Activated CD4-positive, alpha-beta T cell treated with anti-CD3 and anti-CD28 coated beads, Interleukin-2, Interleukin-6, amounts not matched to agents 100 ng/mL and 50 ng/mL, durations not matched to agents 16 hours and 8 hours (primary cell): ENCODE results near the gene RSBN1.
A peak's percentile ranks its signal among the peaks of the same experiment; 100 is the strongest.
"Not testable (repeated sequence)": the region's sequence is repeated elsewhere in the genome, so short reads cannot be mapped to it uniquely, and the experiment has no call there.

ENCODE experiments used
- DNase-seq: peaks from one replicate; pipeline ENCODE4 v3.0.0-alpha.2; 2020

RSBN1 gene

GRCh38 chr1:113811888-113812660 is at the start of gene RSBN1:
TSS of gene RSBN1 (minus strand) at chr1:113812476. CDS start at chr1:113812412, 64 bp downstream.
- peak; percentile 99 for DNase-seq

GRCh38 chr1:113861641-113862040 is 49.4 kb upstream of the RSBN1 start:
- no peak for DNase-seq

DNA sequence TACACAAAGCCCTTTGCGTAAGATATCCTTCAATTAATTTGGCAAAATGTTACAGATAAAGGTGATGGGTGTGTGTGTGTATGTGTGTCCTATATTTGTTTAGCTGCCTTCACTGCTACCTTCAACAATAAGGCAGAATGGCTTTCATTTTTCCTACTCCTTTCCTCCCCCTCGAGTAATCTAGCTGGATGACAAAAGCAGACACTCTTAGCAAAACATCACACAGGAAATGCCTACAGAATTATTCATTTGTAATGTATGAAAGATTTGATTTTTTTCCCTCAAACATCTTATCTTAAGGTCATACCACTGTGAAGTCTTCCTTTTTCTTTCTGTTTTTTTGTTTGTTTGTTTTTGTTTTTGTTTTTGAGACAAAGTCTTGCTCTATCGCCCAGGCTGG is 48.6 kb upstream of the RSBN1 start:
- no peak for DNase-seq

DNA sequence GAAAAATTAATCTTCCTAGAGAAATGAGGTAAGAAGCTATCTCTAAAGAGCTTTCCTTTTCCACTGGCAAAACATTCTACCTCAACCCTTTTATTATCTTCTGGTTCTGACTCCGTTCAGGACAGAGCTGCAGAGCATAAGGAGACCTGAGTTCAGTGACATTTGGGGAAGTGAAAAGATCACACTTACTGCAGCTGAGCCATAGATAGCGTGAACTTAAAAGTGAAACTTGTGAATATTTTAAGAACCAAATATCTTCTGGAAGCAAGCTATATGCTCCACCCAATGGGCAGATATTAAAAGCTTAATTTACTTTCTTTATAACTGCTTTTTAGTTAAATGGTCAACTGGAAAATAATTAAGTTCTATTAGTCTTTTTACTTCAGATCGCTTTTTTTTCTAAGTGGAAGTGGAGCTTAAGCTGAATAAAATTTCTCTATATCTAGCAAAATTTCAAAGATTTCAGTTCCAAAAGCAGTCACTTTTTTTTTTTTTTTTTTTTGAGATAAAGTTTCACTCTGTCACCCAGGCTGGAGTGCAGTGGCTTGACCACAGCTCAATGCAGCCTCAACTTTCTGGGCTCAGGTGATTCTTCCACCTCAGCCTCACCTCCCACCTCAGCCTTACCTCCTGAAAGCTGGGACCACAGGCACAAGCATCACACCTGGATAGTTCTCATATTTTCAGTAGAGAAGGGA is 47.4 kb upstream of the RSBN1 start:
- no peak for DNase-seq

GRCh38 chr1:113858982-113859381 is 46.7 kb upstream of the RSBN1 start:
- DNase-seq, result no peak

DNA sequence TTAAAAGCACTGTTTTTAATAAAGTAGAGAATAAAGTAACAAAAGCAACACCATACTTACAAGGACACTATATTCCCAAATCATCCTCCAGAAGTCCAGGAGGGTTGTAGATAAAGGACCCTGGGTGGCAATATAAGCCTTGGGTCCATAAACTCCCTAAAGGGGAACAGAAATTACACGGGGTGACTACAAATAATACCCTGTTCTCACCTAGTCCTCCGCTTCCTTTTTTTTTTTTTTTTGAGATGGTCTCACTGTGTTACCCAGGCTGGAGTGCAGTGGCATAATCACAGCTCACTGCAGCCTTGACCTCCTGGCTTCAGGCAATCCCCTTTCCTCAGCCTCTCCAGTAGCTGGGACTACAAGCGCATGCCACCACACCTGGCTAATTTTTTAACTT is 46.1 kb upstream of the RSBN1 start:
- DNase-seq, result no peak

DNA sequence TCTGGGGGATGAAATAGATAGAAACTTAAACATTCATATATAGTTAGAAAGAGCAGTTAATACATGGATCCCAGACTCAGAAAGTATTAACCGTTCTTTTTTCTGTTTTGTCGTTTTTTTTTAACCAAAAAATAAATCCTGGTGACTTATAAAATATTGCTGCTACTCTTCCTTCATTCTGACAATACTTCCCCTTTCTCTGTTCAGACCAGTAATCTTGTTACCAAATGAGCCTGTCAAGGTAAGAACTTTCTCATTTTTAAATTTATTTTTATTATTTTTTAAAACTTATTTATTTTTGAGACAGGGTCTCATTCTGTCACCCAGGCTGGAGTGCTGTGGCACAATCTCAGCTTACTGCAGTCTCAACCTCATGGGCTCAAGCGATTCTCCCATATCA is 45.5 kb upstream of the RSBN1 start:
- no peak for DNase-seq

- no peak for DNase-seq
Measured at GRCh38 chr1:113856401-113856790, 44.1 kb upstream of the RSBN1 start.

- no peak for DNase-seq
Measured at GRCh38 chr1:113855630-113856400, 43.5 kb upstream of the RSBN1 start.

- DNase-seq, result no peak
Measured at GRCh38 chr1:113854234-113854633, 42.0 kb upstream of the RSBN1 start.

- not testable (repeated sequence) for DNase-seq
Measured at GRCh38 chr1:113852694-113853093, 40.4 kb upstream of the RSBN1 start.

DNA sequence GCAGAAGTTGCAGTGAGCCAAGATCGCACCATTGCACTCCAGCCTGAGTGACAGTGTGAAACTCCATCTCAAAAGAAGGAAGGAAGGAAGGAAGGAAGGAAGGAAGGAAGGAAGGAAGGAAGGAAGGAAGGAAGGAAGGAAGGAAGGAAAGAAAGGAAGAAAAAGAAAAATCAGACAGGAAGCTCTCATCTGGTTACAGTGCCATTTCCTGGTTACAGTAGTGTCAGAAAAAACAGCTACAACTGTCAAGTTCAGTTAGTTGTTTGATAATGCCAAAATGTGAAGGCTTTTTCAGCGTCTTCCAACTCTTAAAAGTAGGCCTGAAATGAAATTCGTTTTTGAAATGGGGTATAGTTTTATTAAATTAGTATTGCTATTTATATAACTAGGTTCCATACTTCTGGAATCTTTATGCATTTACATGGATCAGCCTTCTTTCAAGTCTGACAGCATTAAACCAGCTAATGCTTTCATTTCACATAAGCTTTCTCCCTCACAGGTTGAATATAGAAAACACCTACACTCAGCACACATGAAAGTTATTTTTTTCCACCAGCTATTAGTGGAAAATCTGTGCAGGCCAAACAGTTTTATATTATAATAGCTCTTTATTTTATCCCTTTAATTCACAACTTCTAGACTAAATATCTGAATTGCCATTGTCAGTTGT is 38.0 kb upstream of the RSBN1 start:
- no peak for DNase-seq

- DNase-seq, result no peak
Measured at GRCh38 chr1:113849072-113849471, 36.8 kb upstream of the RSBN1 start.

DNA sequence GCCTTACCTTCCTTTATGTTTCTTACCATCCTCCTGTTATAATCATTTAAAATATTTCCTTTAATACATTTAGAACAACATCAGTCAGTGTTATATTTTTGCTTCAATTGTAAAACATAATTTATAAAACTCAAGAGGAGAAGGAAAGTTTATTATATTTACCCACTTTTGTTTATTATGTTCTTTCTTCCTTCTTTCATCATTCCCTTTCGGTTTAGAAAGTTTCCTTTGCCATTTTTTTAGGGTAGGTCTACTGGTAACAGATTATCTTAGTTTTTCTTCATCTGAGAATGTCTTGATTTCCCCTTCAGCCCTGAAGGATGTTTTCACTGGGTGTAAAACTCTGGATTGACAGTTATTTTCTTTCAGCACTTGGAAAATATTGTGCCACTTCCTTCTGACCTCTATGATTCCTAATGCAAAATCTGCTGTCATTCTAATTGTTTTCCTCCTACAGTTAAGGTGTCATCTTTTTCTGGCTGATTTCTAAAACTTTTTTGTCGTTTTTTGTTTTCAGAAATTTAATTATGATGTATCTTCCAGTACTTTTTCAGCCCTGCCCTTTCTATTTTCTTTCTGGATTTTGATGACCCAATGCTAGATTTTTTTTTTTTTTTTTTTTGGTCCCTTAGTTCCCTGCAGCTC is 34.2 kb upstream of the RSBN1 start:
- no peak for DNase-seq

GRCh38 chr1:113836534-113836933 is 24.3 kb upstream of the RSBN1 start:
- DNase-seq, result no peak

DNA sequence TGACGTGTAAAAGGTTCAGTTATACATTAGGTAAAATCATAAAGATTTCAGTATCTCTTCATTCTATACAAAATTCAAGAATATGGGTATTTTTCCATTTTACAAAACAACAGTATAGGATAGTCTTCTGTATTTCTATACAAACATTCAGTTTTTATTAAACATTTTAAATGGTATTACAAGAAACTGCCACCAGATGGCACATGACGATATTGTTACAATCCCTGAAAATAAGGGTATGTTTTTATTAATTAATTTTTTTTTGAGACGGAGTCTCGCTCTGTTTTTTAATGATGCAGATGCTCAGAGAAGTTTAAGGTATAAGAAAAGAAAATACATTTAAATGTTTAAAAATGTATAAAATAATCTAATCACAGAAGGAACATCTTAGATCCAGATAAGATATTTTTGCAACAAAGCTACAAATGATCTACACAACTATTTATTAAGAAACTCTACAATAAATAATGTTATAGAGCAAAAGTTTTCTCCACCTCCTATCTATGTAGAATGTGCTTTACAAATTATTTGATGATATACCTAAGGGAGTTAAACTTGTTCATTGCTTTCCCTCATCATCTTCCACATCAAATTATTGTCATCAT is 23.5 kb upstream of the RSBN1 start:
- peak; percentile 51 for DNase-seq

DNA sequence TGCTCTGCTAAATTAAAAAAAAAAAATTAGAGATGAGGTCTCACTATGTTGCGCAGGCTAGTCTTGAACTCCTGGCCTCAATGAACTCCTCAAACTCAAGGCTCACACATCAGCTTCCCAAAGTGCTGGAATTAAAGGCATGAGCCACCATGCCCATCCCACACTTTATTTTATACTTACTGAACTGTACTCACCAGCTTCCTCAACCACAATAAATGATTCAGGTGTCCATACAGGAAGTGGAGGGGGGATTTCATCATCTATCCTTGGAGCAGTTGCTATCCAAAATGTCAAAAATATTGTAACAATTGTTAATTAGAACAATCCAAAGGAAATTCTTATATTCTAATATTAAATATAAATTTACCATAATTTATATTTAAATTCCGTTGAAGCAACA is 22.4 kb upstream of the RSBN1 start:
- no peak for DNase-seq

- DNase-seq, result no peak
Measured at GRCh38 chr1:113830039-113830438, 17.8 kb upstream of the RSBN1 start.

DNA sequence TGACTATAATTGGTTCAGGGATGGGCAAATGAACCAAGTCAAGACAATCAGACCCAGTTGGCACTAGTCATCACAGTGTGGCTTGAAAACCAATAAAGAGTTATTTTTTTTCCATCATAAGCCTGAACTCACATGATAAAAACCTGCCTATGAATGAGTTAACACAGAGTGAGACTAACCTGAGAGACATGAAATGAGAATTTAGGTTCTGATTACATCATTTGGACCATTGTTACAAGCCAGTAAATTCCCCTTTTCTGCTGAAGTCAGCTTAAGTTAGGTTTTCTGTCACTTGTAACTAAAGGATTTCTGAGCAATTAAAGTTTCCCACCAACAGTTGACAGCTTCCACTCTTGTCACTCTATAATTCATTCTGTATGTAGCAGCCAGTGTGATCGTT is 9.6 kb upstream of the RSBN1 start:
- DNase-seq, result no peak

DNA sequence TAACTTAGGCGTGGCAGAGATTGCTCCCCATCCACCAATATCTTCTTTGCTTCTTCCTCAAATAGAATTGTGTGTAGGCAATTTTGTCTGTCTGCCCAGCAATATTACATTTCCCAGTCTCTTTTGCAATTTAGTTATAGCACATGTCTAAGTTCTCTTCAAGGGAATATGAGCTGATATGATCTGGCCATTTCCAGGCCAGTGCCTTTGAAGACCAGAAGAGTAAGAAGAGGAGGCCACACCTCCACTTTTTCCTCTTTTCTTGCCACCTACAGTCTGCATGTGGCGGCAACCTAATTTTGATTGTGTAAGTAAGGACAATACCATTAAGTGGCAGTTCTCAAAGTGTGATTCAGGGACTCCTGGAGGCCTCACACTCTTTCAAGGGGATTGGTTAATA is 6.3 kb upstream of the RSBN1 start:
- no peak for DNase-seq

- DNase-seq, result no peak
Measured at GRCh38 chr1:113813218-113813617, 942 bp upstream of the RSBN1 start.

GRCh38 chr1:113812661-113813135 is 422 bp upstream of the RSBN1 start:
- peak; percentile 29 for DNase-seq
